Uterus (tissue), 4 donors: Measurements from ENCODE around the gene TRMT10C. TPM values are rescaled to one million over a fixed set of nuclear protein-coding genes. Genes with fewer than 3 reads are reported as not detected.
A peak's percentile ranks its signal among the peaks of the same experiment; 100 is the strongest.
"Not testable (repeated sequence)": the region's sequence is repeated elsewhere in the genome, so short reads cannot be mapped to it uniquely, and the experiment has no call there.

Experiments
- DNase-seq, 2 donors: peaks; one replicate each; pipeline ENCODE4 v3.0.0-alpha.2; 2019 to 2020
- H3K27ac ChIP-seq, 2 donors: fragments of 200-600 bp; sonication (generic); 1 replicate in 1 of 2; 2 replicates in 1 of 2; pipeline ENCODE4 v1.5.1; 2016 to 2018
- H3K27me3 ChIP-seq, 2 donors: fragments of 200-600 bp; sonication (generic); one replicate each; pipeline ENCODE4 v1.5.1; 2018 to 2019; ENCODE audit warnings: control low read depth in 1 of 2
- H3K36me3 ChIP-seq, 2 donors: fragments of 200-600 bp; sonication (generic); one replicate each; pipeline ENCODE4 v1.5.1; 2019; ENCODE audit warnings: control low read depth in 1 of 2
- H3K4me1 ChIP-seq, 2 donors: fragments of 200-600 bp; sonication (generic); one replicate each; pipeline ENCODE4 v1.5.1; 2018 to 2019; ENCODE audit warnings: control low read depth in 1 of 2
- H3K4me3 ChIP-seq, 2 donors: fragments of 200-600 bp; sonication (generic); 1 replicate in 1 of 2; 2 replicates in 1 of 2; pipeline ENCODE4 v1.5.1; 2018 to 2019; ENCODE audit warnings: mild to moderate bottlenecking in 1 of 2
- H3K9me3 ChIP-seq, 2 donors: fragments of 200-600 bp; sonication (generic); one replicate each; pipeline ENCODE4 v1.5.1; 2019; ENCODE audit warnings: control low read depth in 1 of 2
- POLR2A ChIP-seq, 2 donors: fragments of 450-650 bp; IDR thresholded peaks; one replicate each; pipeline ENCODE4 v1.6.1; 2016; ENCODE audit warnings: antibody characterized with exemption in 2 of 2, mild to moderate bottlenecking in 1 of 2, moderate library complexity in 1 of 2
- intact Hi-C: fragments of 100-400 bp; cut with DNase I; formaldehyde crosslinking; loops from one replicate; pipeline ENCODE4 v1.15.1; 2023; ENCODE audit warnings: low total_unique reads
- total RNA-seq, 4 donors: library from RNA; depleted of rRNA in 3 of 4; stranded (reverse); fragments of >200 nt in 3 of 4; gene quantifications; one replicate each; pipeline versions ENCODE4 v1.1.0 to v1.2.4, GENCODE V29; 2014 to 2023
- TF ChIP-seq, protein P1 (sequence below), 4 experiments: fragments of 200-600 bp in 2 of 4; fragments of 450-650 bp in 2 of 4; sonication (generic) in 2 of 4; IDR thresholded peaks; one replicate each; pipeline ENCODE4 v1.5.1; 2016 to 2019; ENCODE audit warnings: antibody characterized with exemption in 4 of 4, mild to moderate bottlenecking in 2 of 4, moderate library complexity in 1 of 4
- donor health status: DM: yes; HTN: yes; CAD: no.

Gene TRMT10C
- total RNA-seq, 4 donors from 2014 or later = 3.1 to 47.8 (median 16.7) TPM

DNA sequence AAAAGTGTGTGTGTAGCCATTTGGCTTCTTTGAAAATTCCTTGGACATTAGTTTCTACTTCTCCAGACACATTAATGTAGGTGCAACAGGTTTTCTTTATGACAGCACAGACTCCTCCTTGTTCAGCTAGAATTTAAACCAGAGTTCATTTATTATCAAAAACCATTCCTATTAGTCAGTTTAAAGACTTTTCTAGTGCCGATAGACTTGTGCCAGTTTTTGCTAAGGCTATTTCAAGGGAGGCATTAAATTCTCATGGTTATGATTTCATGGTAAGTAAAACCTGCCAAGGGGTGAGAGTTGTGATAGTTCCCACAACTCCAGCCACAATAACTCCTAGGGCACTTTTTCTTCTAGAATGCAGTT is 28.1 kb upstream of the TRMT10C start:
- Histone ChIP-seq H3K4me3 (no peak overlapping the region), H3K36me3 (no peaks in the 10 kb centered on the region), H3K4me1 (peaks cover 0 to 8% of the 10 kb centered on the region in 2 donors), H3K9me3 (no peaks in the 10 kb centered on the region), H3K27ac (peak overlapping the region; percentile 67 to 76), H3K27me3 (no peaks in the 10 kb centered on the region)
- intact Hi-C loops = no loop called here
- no peak for TF ChIP-seq POLR2A (IDR thresholded peaks at IDR 0.05)
- TF ChIP-seq, protein P1, sequence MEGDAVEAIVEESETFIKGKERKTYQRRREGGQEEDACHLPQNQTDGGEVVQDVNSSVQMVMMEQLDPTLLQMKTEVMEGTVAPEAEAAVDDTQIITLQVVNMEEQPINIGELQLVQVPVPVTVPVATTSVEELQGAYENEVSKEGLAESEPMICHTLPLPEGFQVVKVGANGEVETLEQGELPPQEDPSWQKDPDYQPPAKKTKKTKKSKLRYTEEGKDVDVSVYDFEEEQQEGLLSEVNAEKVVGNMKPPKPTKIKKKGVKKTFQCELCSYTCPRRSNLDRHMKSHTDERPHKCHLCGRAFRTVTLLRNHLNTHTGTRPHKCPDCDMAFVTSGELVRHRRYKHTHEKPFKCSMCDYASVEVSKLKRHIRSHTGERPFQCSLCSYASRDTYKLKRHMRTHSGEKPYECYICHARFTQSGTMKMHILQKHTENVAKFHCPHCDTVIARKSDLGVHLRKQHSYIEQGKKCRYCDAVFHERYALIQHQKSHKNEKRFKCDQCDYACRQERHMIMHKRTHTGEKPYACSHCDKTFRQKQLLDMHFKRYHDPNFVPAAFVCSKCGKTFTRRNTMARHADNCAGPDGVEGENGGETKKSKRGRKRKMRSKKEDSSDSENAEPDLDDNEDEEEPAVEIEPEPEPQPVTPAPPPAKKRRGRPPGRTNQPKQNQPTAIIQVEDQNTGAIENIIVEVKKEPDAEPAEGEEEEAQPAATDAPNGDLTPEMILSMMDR (IDR thresholded peaks at IDR 0.05) = no peak
- no peak for DNase-seq

DNA sequence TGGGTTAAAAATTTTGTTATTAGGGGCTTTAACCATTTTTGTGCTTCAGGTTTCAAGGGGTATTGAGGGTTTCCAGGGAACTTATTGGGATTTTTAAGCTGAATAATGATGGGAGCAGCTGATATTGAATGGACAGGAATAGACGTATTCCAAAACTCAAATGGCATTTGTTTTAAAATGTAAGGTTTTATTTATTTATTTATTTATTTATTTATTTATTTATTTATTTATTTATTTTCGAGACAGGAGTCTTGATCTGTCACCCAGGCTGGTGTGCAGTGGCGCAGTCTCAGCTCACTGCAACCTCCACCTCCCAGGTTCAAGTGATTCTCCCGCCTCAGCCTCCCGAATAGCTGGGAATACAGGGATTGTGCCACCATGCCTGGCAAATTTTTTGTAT is 26.4 kb upstream of the TRMT10C start:
- TF ChIP-seq, protein P1 (IDR thresholded peaks at IDR 0.05) = no peak
- no peak for TF ChIP-seq POLR2A (IDR thresholded peaks at IDR 0.05)
- Histone ChIP-seq H3K4me1 (peaks cover 0 to 8% of the 10 kb centered on the region in 2 donors), H3K27me3 (no peaks in the 10 kb centered on the region), H3K36me3 (no peaks in the 10 kb centered on the region), H3K27ac (no peak overlapping the region), H3K4me3 (no peak overlapping the region), H3K9me3 (no peaks in the 10 kb centered on the region)
- DNase-seq = no peak
- intact Hi-C loops = no loop called here

DNA sequence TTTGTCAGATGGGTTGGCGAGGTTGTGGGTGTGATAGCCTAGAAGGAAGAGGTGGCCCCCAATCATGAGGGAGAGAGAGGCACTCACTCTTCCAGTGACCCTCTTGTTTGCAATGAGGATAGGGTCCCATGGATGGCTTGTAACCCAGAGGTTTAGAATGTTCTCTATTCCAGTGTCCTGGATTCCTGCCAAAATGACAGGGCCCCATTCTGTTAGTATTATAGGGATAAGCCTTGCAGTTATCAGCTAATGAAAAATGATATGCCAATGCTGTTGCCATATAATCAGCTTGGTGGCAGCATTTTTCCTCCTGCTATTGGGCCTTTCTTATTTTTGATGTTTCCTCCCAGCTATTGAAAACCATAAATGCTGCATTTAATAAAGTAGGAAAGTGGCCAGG is 25.4 kb upstream of the TRMT10C start:
- intact Hi-C loops = no loop called here
- TF ChIP-seq, protein P1 (IDR thresholded peaks at IDR 0.05) = no peak
- no peak for TF ChIP-seq POLR2A (IDR thresholded peaks at IDR 0.05)
- Histone ChIP-seq H3K27me3 (no peaks in the 10 kb centered on the region), H3K27ac (no peak overlapping the region), H3K36me3 (no peaks in the 10 kb centered on the region), H3K4me1 (peaks cover 0 to 8% of the 10 kb centered on the region in 2 donors), H3K9me3 (no peaks in the 10 kb centered on the region), H3K4me3 (no peak overlapping the region)
- DNase-seq = no peak

DNA sequence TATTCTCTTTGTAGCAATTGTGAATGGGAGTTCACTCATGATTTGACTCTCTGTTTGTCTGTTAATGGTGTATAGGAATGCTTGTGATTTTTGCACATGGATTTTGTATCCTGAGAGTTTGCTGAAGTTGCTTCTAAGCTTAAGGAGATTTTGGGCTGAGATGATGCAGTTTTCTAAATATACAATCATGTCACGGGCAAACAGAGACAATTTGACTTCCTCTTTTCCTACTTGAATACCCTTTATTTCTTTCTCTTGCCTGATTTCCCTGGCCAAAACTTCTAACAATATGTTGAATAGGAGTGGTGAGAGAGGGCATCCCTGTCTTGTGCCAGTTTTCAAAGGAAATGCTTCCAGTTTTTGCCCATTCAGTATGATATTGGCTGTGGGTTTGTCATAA is 24.7 kb upstream of the TRMT10C start:
- H3K27ac ChIP-seq, intact Hi-C loops, H3K36me3 ChIP-seq, H3K27me3 ChIP-seq, H3K4me1 ChIP-seq, H3K4me3 ChIP-seq, DNase-seq, H3K9me3 ChIP-seq: not testable (repeated sequence)

DNA sequence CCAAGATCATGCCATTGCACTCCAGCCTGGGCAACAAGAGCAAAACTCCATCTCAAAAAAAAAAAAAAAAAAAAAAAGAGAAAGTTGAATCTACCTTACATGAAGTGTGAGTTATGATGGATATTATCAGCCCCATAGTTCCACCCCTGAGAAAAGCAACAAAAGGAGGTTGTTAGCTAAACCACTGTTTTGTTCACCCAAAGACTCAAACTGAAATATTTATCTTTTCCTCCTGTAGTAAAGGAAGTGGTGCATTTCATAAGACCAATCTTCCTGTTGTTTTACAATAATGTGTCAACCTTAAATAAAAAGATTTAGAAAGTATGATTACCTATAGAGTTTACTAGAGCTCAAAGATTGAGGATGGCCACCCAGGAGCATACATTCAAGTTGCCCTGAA is 18.7 kb upstream of the TRMT10C start:
- no peaks in the 10 kb centered on the region for H3K27me3 ChIP-seq
- TF ChIP-seq, protein P1 (IDR thresholded peaks at IDR 0.05) = no peak
- TF ChIP-seq POLR2A (IDR thresholded peaks at IDR 0.05) = no peak
- no peaks in the 10 kb centered on the region for H3K36me3 ChIP-seq
- H3K9me3 ChIP-seq = no peaks in the 10 kb centered on the region
- H3K27ac ChIP-seq = no peak overlapping the region
- DNase-seq = no peak
- H3K4me3 ChIP-seq = no peak overlapping the region
- intact Hi-C loops = no loop called here
- no peaks in the 10 kb centered on the region for H3K4me1 ChIP-seq

DNA sequence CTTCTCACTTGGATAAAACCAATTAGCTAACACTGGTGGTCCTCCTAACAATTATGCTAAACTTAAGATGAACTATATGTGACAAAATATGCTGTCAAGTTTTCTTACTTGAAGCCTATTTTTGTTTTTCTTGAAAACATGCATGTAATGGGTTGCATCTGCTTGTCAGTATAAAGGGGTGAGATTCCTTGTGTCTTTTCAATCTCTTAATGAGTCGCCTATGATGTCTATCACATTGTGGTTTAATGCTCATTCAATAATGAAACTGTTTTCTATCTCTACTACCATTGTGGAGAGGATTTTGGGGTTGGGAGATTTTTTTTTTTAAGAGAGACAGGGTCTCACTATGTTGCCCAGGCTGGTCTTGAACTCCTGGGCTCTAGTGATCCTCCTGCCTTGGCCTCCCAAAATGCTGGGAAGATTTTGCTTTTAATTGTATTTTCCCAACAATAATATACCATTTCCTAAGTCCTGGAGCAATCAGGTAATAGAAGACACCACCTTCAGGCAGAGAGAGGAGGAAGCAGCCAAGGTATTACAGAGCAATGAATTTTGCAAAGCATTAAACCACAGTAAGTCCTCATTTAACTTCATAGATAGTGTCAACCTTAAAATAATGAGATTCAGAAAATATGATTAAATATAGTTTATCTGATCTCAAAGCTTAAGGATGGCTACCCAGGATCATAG is 17.4 kb upstream of the TRMT10C start:
- no peaks in the 10 kb centered on the region for H3K27me3 ChIP-seq
- H3K4me3 ChIP-seq = no peak overlapping the region
- intact Hi-C loops = no loop called here
- no peaks in the 10 kb centered on the region for H3K36me3 ChIP-seq
- no peak for TF ChIP-seq POLR2A (IDR thresholded peaks at IDR 0.05)
- TF ChIP-seq, protein P1 (IDR thresholded peaks at IDR 0.05) = no peak
- H3K9me3 ChIP-seq = no peaks in the 10 kb centered on the region
- H3K27ac ChIP-seq = no peak overlapping the region
- H3K4me1 ChIP-seq = no peaks in the 10 kb centered on the region
- no peak for DNase-seq
